HepG2 (cell line): Measurements from ENCODE around the gene MYL6B. TPM values are rescaled to one million over a fixed set of nuclear protein-coding genes. Genes with fewer than 3 reads are reported as not detected.

ENCODE experiments used
- ATAC-seq: fragments of 200-7000 bp; cut with Tn5 transposase; 3 replicates; pipeline ENCODE4 v1.9.1; 2020; ENCODE audit warnings: mild to moderate bottlenecking, moderate library complexity
- BruUV-seq: library from RNA; stranded (reverse); fragments of 400-500 nt; replicated peaks from 2 replicates; lab custom pipeline; 2021; lab: Mats Ljungman, UMichigan
- CTCF ChIA-PET: fragments of 300-600 bp; formaldehyde crosslinking; extraction: SDS; loops from one replicate; lab custom pipeline; 2021; ENCODE audit warnings: low total read pairs, inconsistent platforms, low intra/inter-chr PET ratio; lab: Yijun Ruan, JAX
- POLR2A ChIA-PET: fragments of 350-600 bp; sonication (Branson Sonifier 250); formaldehyde crosslinking; loops from one replicate; lab custom pipeline; 2020; ENCODE audit warnings: antibody characterized with exemption, inconsistent platforms; lab: Yijun Ruan, JAX
- DNase-seq: peaks from one replicate; pipeline ENCODE4 v3.0.0-alpha.2; 2015; ENCODE audit warnings: low spot score
- FAIRE-seq: peaks from 3 replicates; lab custom pipeline; 2011; peaks lifted over from hg19 to GRCh38; lab: Jason Lieb, UNC
- H2AFZ ChIP-seq: one replicate; pipeline ENCODE4 v1.6.1; 2011; ENCODE audit warnings: low read length, inconsistent platforms
- H3K27ac ChIP-seq: fragments of 300-600 bp; 3 replicates; pipeline ENCODE4 v1.8.0; 2011; ENCODE audit warnings: mixed run types, mild to moderate bottlenecking, mixed read lengths, low read length, inconsistent platforms; ENCODE audit not compliant: insufficient read depth; ENCODE audit errors: extremely low read length
- H3K27me3 ChIP-seq, 2 experiments: fragments of 200-600 bp in 1 of 2; 2 replicates in 1 of 2; 3 replicates in 1 of 2; pipeline versions ENCODE4 v1.6.0 to v1.8.0; 2011; ENCODE audit warnings: low read length in 2 of 2, mild to moderate bottlenecking in 2 of 2, moderate library complexity in 2 of 2, inconsistent platforms in 1 of 2; ENCODE audit not compliant: insufficient read depth in 2 of 2, control insufficient read depth in 1 of 2
- H3K36me3 ChIP-seq, 2 experiments: fragments of 200-600 bp in 1 of 2; replicated peaks in 1 of 2; 2 replicates in 1 of 2; 3 replicates in 1 of 2; pipeline versions ENCODE4 v1.5.1 to v1.8.0; 2011; ENCODE audit warnings: low read length in 2 of 2, inconsistent platforms in 1 of 2; ENCODE audit not compliant: insufficient read depth in 2 of 2, control insufficient read depth in 1 of 2
- H3K4me1 ChIP-seq: 2 replicates; pipeline ENCODE4 v1.5.1; 2012; ENCODE audit warnings: low read length, inconsistent platforms; ENCODE audit not compliant: insufficient read depth
- H3K4me2 ChIP-seq: 2 replicates; pipeline ENCODE4 v1.6.0; 2011; ENCODE audit warnings: low read depth, low read length, inconsistent platforms
- H3K4me3 ChIP-seq, 3 experiments: fragments of 200-600 bp in 1 of 3; sonication (generic), shearing (Covaris generic) in 1 of 3; replicated peaks in 1 of 3; 2 replicates each; pipeline ENCODE4 v1.5.1; 2011 to 2016; ENCODE audit warnings: low read length in 3 of 3, inconsistent platforms in 2 of 3, low read depth in 2 of 3, mild to moderate bottlenecking in 2 of 3, control low read depth in 1 of 3, mixed read lengths in 1 of 3; ENCODE audit not compliant: insufficient read depth in 1 of 3
- H3K79me2 ChIP-seq: one replicate; pipeline ENCODE4 v1.6.1; 2011; ENCODE audit warnings: low read length, inconsistent platforms; ENCODE audit not compliant: insufficient read depth
- H3K9ac ChIP-seq: 2 replicates; pipeline ENCODE4 v1.6.0; 2011; ENCODE audit warnings: mild to moderate bottlenecking, low read depth, low read length, inconsistent platforms; ENCODE audit not compliant: insufficient read depth
- H3K9me3 ChIP-seq: 2 replicates; pipeline ENCODE4 v1.5.1; 2012; ENCODE audit warnings: mild to moderate bottlenecking, low read length
- H4K20me1 ChIP-seq: 2 replicates; pipeline ENCODE4 v1.6.0; 2011; ENCODE audit warnings: inconsistent platforms, mild to moderate bottlenecking, low read length, moderate library complexity; ENCODE audit not compliant: insufficient read depth
- MAFF ChIP-seq: IDR thresholded peaks from 2 replicates; pipeline ENCODE4 v1.6.1; 2011; ENCODE audit warnings: low read depth, low read length, improper control_type of control experiment
- MAFK ChIP-seq, 2 experiments: IDR thresholded peaks in 1 of 2; conservative IDR thresholded peaks in 1 of 2; 2 replicates each; pipeline ENCODE4 v1.6.1; 2011; ENCODE audit warnings: improper control_type of control experiment in 2 of 2, low read length in 2 of 2
- MEIS2 ChIP-seq: sonication (generic); formaldehyde crosslinking; IDR thresholded peaks from 2 replicates; pipeline ENCODE4 v1.9.0; 2021; ENCODE audit warnings: mild to moderate bottlenecking, missing genetic modification reagents
- MLLT10 ChIP-seq: sonication (generic); formaldehyde crosslinking; IDR thresholded peaks from 2 replicates; pipeline ENCODE4 v1.4.0; 2020; ENCODE audit warnings: missing genetic modification reagents
- MYC ChIP-seq: sonication (generic); formaldehyde crosslinking; IDR thresholded peaks from 2 replicates; pipeline ENCODE4 v1.9.0; 2021; ENCODE audit warnings: missing genetic modification reagents, borderline replicate concordance
- ZBTB38 ChIP-seq: sonication (generic); formaldehyde crosslinking; IDR thresholded peaks from 2 replicates; pipeline ENCODE4 v1.5.1; 2020; ENCODE audit warnings: mild to moderate bottlenecking, missing genetic modification reagents
- ZFP90 ChIP-seq: sonication (generic); formaldehyde crosslinking; IDR thresholded peaks from 2 replicates; pipeline ENCODE4 v1.8.0; 2022; ENCODE audit warnings: missing genetic modification reagents, mild to moderate bottlenecking, inconsistent platforms, borderline replicate concordance
- ZNF235 ChIP-seq: sonication (generic); formaldehyde crosslinking; IDR thresholded peaks from 2 replicates; pipeline ENCODE4 v1.8.1; 2023; ENCODE audit warnings: mild to moderate bottlenecking, missing genetic modification reagents, borderline replicate concordance
- ZNF431 ChIP-seq: sonication (generic); formaldehyde crosslinking; IDR thresholded peaks from 2 replicates; pipeline ENCODE4 v1.9.0; 2022; ENCODE audit warnings: missing genetic modification reagents, low read depth, mild to moderate bottlenecking, borderline replicate concordance
- WGBS: methylation state at CpG from one replicate; pipeline ENCODE4 v1.1.6; 2017; ENCODE audit warnings: low lambda C conversion rate; 5-methylcytosine and 5-hydroxymethylcytosine counted together
- in situ Hi-C: cut with HindIII; loops from 2 replicates; pipeline ENCODE4 v1.10.0; 2017; ENCODE audit warnings: low pct_unique_long_range_greater_than_20kb; ENCODE audit not compliant: extremely low pct_ligation_motif_present
- intact Hi-C: fragments of 100-400 bp; cut with micrococcal nuclease; formaldehyde crosslinking; loops from one replicate; pipeline ENCODE4 v1.10.0; 2022; ENCODE audit not compliant: unreplicated experiment
- polyA plus RNA-seq, 8 experiments: library from polyadenylated mRNA; depleted of rRNA in 3 of 8; stranded (reverse) in 7 of 8; unstranded in 1 of 8; fragments of >200 nt; fragmentation: Illumina TruSeq in 4 of 8; extraction: Trizol in 4 of 8; gene quantifications; 2 replicates each; pipeline versions ENCODE4 v1.2.1 to v1.2.3, GENCODE V29; 2011 to 2016; ENCODE audit warnings: low read depth in 4 of 8, missing spikeins in 1 of 8, mixed read lengths in 1 of 8; ENCODE audit not compliant: insufficient read depth in 1 of 8
- total RNA-seq, 5 experiments: library from RNA; depleted of rRNA; stranded (reverse); fragments of >200 nt; fragmentation: Illumina TruSeq; extraction: Trizol; gene quantifications; 2 replicates each; pipeline ENCODE4 v1.2.3, GENCODE V29; 2016; ENCODE audit warnings: low read depth in 1 of 5
- TF ChIP-seq, protein P1 (sequence below): sonication (generic); formaldehyde crosslinking; IDR thresholded peaks from 2 replicates; pipeline ENCODE4 v1.4.0; 2020; ENCODE audit warnings: missing genetic modification reagents
- TF ChIP-seq, protein P2 (sequence below): fragments of 450-650 bp; IDR thresholded peaks from 2 replicates; pipeline ENCODE4 v1.6.1; 2016
- TF ChIP-seq, protein P3 (sequence below): sonication (generic); formaldehyde crosslinking; IDR thresholded peaks from 2 replicates; pipeline ENCODE4 v1.4.0; 2020; ENCODE audit warnings: missing genetic modification reagents; ENCODE audit errors: not compliant biosample characterization
- TF ChIP-seq, protein P4 (sequence below): sonication (generic); formaldehyde crosslinking; IDR thresholded peaks from 2 replicates; pipeline ENCODE4 v1.5.0; 2020; ENCODE audit warnings: missing genetic modification reagents, mild to moderate bottlenecking, borderline replicate concordance
- TF ChIP-seq, protein P5 (sequence below): sonication (generic); formaldehyde crosslinking; conservative IDR thresholded peaks from 2 replicates; pipeline ENCODE4 v1.8.0; 2022; ENCODE audit warnings: mild to moderate bottlenecking, moderate library complexity, missing genetic modification reagents

The MYL6B gene
- total and polyA plus RNA-seq, 2 of the 13 experiments (the other 11 are each of a cell fraction or from before 2014, with no cell fraction given): 75.7 to 88.7 TPM

DNA sequence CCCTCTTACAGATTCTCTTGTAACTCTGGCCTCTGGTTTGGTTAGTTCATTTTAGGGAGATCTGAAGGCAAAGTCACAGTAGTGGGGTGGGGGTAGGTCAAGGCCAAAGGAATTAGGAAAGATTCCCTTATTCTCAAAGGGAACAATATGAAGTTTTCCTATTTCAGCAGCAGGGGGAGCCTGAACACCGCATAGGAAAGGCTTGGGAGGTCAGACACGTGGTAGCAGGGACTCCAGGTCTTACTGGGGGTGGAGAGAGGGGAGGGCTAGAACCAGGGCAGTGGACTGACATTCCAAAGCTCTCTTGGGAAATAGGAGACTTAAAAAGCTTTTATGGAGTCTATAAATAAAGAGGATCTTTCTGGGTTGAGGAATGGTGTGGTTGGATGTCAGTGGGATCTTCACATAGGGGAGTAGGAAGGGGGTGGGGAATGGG, 33.0 kb upstream of the MYL6B start (continued):
- no peak for TF ChIP-seq MLLT10 (CRISPR knock-in tag)
- TF ChIP-seq, protein P1, sequence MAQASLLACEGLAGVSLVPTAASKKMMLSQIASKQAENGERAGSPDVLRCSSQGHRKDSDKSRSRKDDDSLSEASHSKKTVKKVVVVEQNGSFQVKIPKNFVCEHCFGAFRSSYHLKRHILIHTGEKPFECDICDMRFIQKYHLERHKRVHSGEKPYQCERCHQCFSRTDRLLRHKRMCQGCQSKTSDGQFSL (CRISPR knock-in tag): 0 out of 2 replicates have a peak, but pooled peaks have one; percentile 25
- TF ChIP-seq, protein P2, sequence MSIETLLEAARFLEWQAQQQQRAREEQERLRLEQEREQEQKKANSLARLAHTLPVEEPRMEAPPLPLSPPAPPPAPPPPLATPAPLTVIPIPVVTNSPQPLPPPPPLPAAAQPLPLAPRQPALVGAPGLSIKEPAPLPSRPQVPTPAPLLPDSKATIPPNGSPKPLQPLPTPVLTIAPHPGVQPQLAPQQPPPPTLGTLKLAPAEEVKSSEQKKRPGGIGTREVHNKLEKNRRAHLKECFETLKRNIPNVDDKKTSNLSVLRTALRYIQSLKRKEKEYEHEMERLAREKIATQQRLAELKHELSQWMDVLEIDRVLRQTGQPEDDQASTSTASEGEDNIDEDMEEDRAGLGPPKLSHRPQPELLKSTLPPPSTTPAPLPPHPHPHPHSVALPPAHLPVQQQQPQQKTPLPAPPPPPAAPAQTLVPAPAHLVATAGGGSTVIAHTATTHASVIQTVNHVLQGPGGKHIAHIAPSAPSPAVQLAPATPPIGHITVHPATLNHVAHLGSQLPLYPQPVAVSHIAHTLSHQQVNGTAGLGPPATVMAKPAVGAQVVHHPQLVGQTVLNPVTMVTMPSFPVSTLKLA: peak; percentile 82
- TF ChIP-seq ZNF431 (CRISPR knock-in tag): no peak
- TF ChIP-seq, protein P3, sequence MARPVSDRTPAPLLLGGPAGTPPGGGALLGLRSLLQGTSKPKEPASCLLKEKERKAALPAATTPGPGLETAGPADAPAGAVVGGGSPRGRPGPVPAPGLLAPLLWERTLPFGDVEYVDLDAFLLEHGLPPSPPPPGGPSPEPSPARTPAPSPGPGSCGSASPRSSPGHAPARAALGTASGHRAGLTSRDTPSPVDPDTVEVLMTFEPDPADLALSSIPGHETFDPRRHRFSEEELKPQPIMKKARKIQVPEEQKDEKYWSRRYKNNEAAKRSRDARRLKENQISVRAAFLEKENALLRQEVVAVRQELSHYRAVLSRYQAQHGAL (CRISPR knock-in tag): no peak

DNA sequence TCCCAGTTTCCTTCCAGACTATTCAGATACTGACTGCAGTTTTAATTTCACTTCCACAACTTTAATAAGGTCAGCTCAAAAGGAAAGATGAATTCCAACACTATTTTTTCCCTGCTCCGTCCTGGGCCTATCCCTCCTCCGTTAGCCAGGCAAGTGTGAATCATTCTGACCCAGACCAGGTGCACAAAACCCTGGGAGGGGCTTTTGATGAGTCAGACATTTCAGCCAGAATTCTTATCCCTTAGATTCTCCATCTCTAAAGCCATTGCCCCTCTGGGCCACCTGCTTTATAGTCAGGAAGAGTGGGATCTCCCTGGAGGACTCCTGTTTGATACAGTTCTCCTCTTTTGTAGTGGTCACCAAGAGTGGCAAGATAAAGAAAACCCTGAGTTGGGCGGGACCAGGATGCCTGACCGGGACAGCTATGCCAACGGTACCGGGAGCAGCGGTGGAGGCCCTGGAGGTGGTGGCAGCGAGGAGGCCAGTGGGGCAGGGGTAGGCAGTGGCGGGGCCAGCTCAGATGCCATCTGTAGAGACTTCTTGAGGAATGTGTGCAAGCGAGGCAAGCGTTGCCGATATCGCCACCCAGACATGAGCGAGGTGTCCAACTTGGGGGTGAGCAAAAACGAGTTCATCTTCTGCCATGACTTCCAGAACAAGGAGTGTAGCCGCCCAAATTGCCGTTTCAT, 32.1 kb upstream of the MYL6B start:
- ATAC-seq: no peak
- Histone ChIP-seq H3K27me3 (no peaks in the 10 kb centered on the region; a peak in 1 of 5 replicates), H3K9me3 (no peaks in the 10 kb centered on the region), H4K20me1 (no peaks in the 10 kb centered on the region), H3K9ac (no peak overlapping the region), H3K79me2 (peaks cover 15% of the 10 kb centered on the region), H3K36me3 (0 out of 5 replicates have a peak, but pooled peaks cover 0 to 4% of the 10 kb centered on the region in 2 experiments), H3K4me3 (no peak overlapping the region), H3K4me1 (peaks cover 71% of the 10 kb centered on the region), H3K4me2 (no peak overlapping the region), H2AFZ (no peak overlapping the region), H3K27ac (peak overlapping the region; percentile 28)
- DNase-seq: no peak
- BruUV-seq: no TSS peak
- ChIA-PET POLR2A (interaction anchor here (0.6 to 6.2 kb wide), 12 partner anchors 8 to 240 kb away, joined by 3 to 128 read pairs (median 6); partner anchors contain the start of genes ERBB3, ESYT1, MYL6 and PA2G4), CTCF (interaction anchor here (1.7 to 3.2 kb wide), 2 partner anchors 69 to 104 kb away, joined by 12 to 49 read pairs; partner anchors contain the start of genes NABP2 and SMARCC2)
- FAIRE-seq: no peak
- in situ Hi-C loops: loop anchor here (5.0 kb wide), 1 partner anchor 37 kb away; the partner anchor contains the start of gene MYL6
- WGBS: 95% methylated on average over 17 of the region's 17 CpGs
- intact Hi-C loops: no loop called here
- TF ChIP-seq, protein P4, sequence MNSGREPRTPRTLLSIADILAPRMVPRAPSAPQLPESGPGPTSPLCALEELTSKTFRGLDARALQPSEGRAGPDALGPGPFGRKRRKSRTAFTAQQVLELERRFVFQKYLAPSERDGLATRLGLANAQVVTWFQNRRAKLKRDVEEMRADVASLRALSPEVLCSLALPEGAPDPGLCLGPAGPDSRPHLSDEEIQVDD (CRISPR knock-in tag): no peak
- TF ChIP-seq MEIS2 (CRISPR knock-in tag) (no peak), MAFK (conservative IDR thresholded peaks at IDR 0.05 in 1 of 2, IDR thresholded peaks at IDR 0.05 in 1 of 2; ENCODE audit: low read length in 2 of 2) (peak; percentile 31 to 57; a peak in 3 of 4 replicates), MYC (CRISPR knock-in tag) (no peak), MAFF (peak; percentile 37; the same call in 1 of the 2 replicates), ZBTB38 (CRISPR knock-in tag) (peak; percentile 13; the same call in 1 of the 2 replicates), ZNF235 (no peak), ZFP90 (CRISPR knock-in tag) (no peak)
- TF ChIP-seq, protein P5, sequence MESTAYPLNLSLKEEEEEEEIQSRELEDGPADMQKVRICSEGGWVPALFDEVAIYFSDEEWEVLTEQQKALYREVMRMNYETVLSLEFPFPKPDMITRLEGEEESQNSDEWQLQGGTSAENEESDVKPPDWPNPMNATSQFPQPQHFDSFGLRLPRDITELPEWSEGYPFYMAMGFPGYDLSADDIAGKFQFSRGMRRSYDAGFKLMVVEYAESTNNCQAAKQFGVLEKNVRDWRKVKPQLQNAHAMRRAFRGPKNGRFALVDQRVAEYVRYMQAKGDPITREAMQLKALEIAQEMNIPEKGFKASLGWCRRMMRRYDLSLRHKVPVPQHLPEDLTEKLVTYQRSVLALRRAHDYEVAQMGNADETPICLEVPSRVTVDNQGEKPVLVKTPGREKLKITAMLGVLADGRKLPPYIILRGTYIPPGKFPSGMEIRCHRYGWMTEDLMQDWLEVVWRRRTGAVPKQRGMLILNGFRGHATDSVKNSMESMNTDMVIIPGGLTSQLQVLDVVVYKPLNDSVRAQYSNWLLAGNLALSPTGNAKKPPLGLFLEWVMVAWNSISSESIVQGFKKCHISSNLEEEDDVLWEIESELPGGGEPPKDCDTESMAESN (CRISPR knock-in tag): no peak
